Liver (tissue), 9 donors: ENCODE data around the gene PLA2G4A. TPM values are rescaled to one million over a fixed set of nuclear protein-coding genes. Genes with fewer than 3 reads are reported as not detected.

ENCODE experiments used
- DNase-seq: peaks from one replicate; pipeline ENCODE4 v3.0.0-alpha.2; 2017; ENCODE audit warnings: low spot score
- H3K27ac ChIP-seq, 2 donors: one replicate each; pipeline ENCODE4 v1.7.0; 2013; ENCODE audit warnings: inconsistent platforms in 2 of 2, low read length in 2 of 2, control low read depth in 1 of 2, low read depth in 1 of 2, mild to moderate bottlenecking in 1 of 2
- H3K27me3 ChIP-seq, 4 donors: one replicate each; pipeline versions ENCODE4 v1.6.1 to v1.7.0; 2013; ENCODE audit warnings: low read length in 3 of 4, inconsistent platforms in 1 of 4, mild to moderate bottlenecking in 1 of 4, moderate library complexity in 1 of 4; ENCODE audit not compliant: control insufficient read depth in 4 of 4, insufficient read depth in 4 of 4
- H3K36me3 ChIP-seq, 4 donors: one replicate each; pipeline versions ENCODE4 v1.6.1 to v1.7.0; 2013; ENCODE audit warnings: low read length in 3 of 4, mild to moderate bottlenecking in 3 of 4, low read depth in 1 of 4, moderate library complexity in 1 of 4; ENCODE audit not compliant: control insufficient read depth in 4 of 4, insufficient read depth in 3 of 4
- H3K4me1 ChIP-seq, 4 donors: one replicate each; pipeline versions ENCODE4 v1.6.1 to v1.7.0; 2013; ENCODE audit warnings: low read length in 3 of 4, mild to moderate bottlenecking in 3 of 4, moderate library complexity in 1 of 4; ENCODE audit not compliant: control insufficient read depth in 4 of 4, insufficient read depth in 4 of 4
- H3K4me3 ChIP-seq, 3 donors: one replicate each; pipeline versions ENCODE4 v1.6.1 to v1.7.0; 2013; ENCODE audit warnings: low read length in 3 of 3, control low read depth in 1 of 3, low read depth in 1 of 3, mild to moderate bottlenecking in 1 of 3
- H3K9ac ChIP-seq, 2 donors: one replicate each; pipeline ENCODE4 v1.7.0; 2013; ENCODE audit warnings: low read length in 2 of 2, mild to moderate bottlenecking in 2 of 2, moderate library complexity in 2 of 2, control low read depth in 1 of 2, low read depth in 1 of 2
- H3K9me3 ChIP-seq, 4 donors: one replicate each; pipeline versions ENCODE4 v1.6.1 to v1.7.0; 2013; ENCODE audit warnings: low read length in 3 of 4; ENCODE audit not compliant: control insufficient read depth in 4 of 4
- ATF3 ChIP-seq: IDR thresholded peaks from 2 replicates; pipeline ENCODE4 v1.6.1; 2016; ENCODE audit warnings: antibody characterized with exemption
- EGR1 ChIP-seq, 2 donors: IDR thresholded peaks; 2 replicates each; pipeline ENCODE4 v1.6.1; 2016 to 2018; ENCODE audit warnings: antibody characterized with exemption in 2 of 2, low read depth in 2 of 2
- FOXA1 ChIP-seq: IDR thresholded peaks from 2 replicates; pipeline ENCODE4 v1.6.1; 2016; ENCODE audit warnings: antibody characterized with exemption
- FOXA2 ChIP-seq: IDR thresholded peaks from 2 replicates; pipeline ENCODE4 v1.6.1; 2016; ENCODE audit warnings: antibody characterized with exemption
- GABPA ChIP-seq, 2 donors: IDR thresholded peaks in 1 of 2; conservative IDR thresholded peaks in 1 of 2; 2 replicates each; pipeline ENCODE4 v1.6.1; 2016; ENCODE audit warnings: antibody characterized with exemption in 2 of 2, mild to moderate bottlenecking in 1 of 2, moderate library complexity in 1 of 2
- HNF4G ChIP-seq: IDR thresholded peaks from 2 replicates; pipeline ENCODE4 v1.6.1; 2016; ENCODE audit warnings: antibody characterized with exemption
- JUND ChIP-seq, 2 donors: IDR thresholded peaks; 2 replicates each; pipeline ENCODE4 v1.6.1; 2016; ENCODE audit warnings: antibody characterized with exemption in 2 of 2
- MAX ChIP-seq: IDR thresholded peaks from 2 replicates; pipeline ENCODE4 v1.6.1; 2016; ENCODE audit warnings: antibody characterized with exemption
- NR2F2 ChIP-seq: IDR thresholded peaks from 2 replicates; pipeline ENCODE4 v1.6.1; 2016; ENCODE audit warnings: antibody characterized with exemption
- RAD21 ChIP-seq, 2 donors: IDR thresholded peaks; 2 replicates each; pipeline ENCODE4 v1.6.1; 2016; ENCODE audit warnings: antibody characterized with exemption in 2 of 2, mild to moderate bottlenecking in 2 of 2
- REST ChIP-seq: IDR thresholded peaks from 2 replicates; pipeline ENCODE4 v1.6.1; 2016; ENCODE audit warnings: antibody characterized with exemption, mild to moderate bottlenecking
- RXRA ChIP-seq, 2 donors: IDR thresholded peaks; 2 replicates each; pipeline ENCODE4 v1.6.1; 2017 to 2018; ENCODE audit warnings: antibody characterized with exemption in 2 of 2, mild to moderate bottlenecking in 1 of 2
- TAF1 ChIP-seq: conservative IDR thresholded peaks from 2 replicates; pipeline ENCODE4 v1.6.1; 2016; ENCODE audit warnings: antibody characterized with exemption, mild to moderate bottlenecking
- YY1 ChIP-seq: IDR thresholded peaks from 2 replicates; pipeline ENCODE4 v1.6.1; 2016; ENCODE audit warnings: antibody characterized with exemption, mild to moderate bottlenecking
- ZBTB33 ChIP-seq: IDR thresholded peaks from 2 replicates; pipeline ENCODE4 v1.6.1; 2016; ENCODE audit warnings: antibody characterized with exemption
- WGBS: extraction: QIAGEN DNeasy Blood & Tissue Kit; methylation state at CpG from one replicate; pipeline ENCODE4 v1.1.7; 2013; 5-methylcytosine and 5-hydroxymethylcytosine counted together
- polyA plus RNA-seq, 2 donors: library from polyadenylated mRNA; stranded (reverse) in 1 of 2; unstranded in 1 of 2; fragments of 200-250 nt in 1 of 2; fragments of >200 nt in 1 of 2; fragmentation: Nextera tagmentation in 1 of 2; extraction: Ambion mirVana in 1 of 2; gene quantifications; one replicate each; pipeline versions ENCODE4 v1.2.1 to v1.2.3, GENCODE V29; 2013 to 2015
- total RNA-seq, 2 donors: library from RNA; depleted of rRNA; stranded (reverse); fragments of >200 nt; gene quantifications; one replicate each; pipeline ENCODE4 v1.2.3, GENCODE V29; 2014
- donor health status: healthy.
- donor health status: healthy.
- donor health status: healthy.
- donor health status: healthy.
- donor health status: healthy.

PLA2G4A gene
- total and polyA plus RNA-seq, 4 donors, result 0.39 to 2.5 (median 1.1) TPM

GRCh38 chr1:186804679-186805078 is 24.1 kb upstream of the PLA2G4A start:
- DNase-seq, result no peak
- Histone ChIP-seq H3K9ac (no peak overlapping the region), H3K4me3 (no peak overlapping the region), H3K36me3 (no peaks in the 10 kb centered on the region), H3K9me3 (no peaks in the 10 kb centered on the region), H3K27ac (no peak overlapping the region), H3K4me1 (no peaks in the 10 kb centered on the region), H3K27me3 (no peaks in the 10 kb centered on the region)
- TF ChIP-seq HNF4G (no peak), MAX (no peak), ATF3 (no peak), GABPA (IDR thresholded peaks at IDR 0.05 in 1 of 2, conservative IDR thresholded peaks at IDR 0.05 in 1 of 2) (no peak), YY1 (no peak)
- WGBS, result 59% methylated on average over 5 of the region's 5 CpGs

- 44% methylated on average over 3 of the region's 3 CpGs for WGBS
- Histone ChIP-seq H3K4me3 (no peak overlapping the region), H3K9me3 (no peaks in the 10 kb centered on the region), H3K27ac (no peak overlapping the region), H3K4me1 (no peaks in the 10 kb centered on the region), H3K9ac (no peak overlapping the region), H3K27me3 (no peaks in the 10 kb centered on the region), H3K36me3 (no peaks in the 10 kb centered on the region)
- DNase-seq, result no peak
- TF ChIP-seq NR2F2 (no peak), RAD21 (IDR thresholded peaks at IDR 0.05) (peak; percentile 54 to 60), GABPA (IDR thresholded peaks at IDR 0.05 in 1 of 2, conservative IDR thresholded peaks at IDR 0.05 in 1 of 2) (no peak), ZBTB33 (no peak), RXRA (IDR thresholded peaks at IDR 0.05) (no peak), REST (no peak), HNF4G (no peak), ATF3 (no peak), FOXA2 (no peak)
These were observed 22.3 kb upstream of the PLA2G4A start for GRCh38 chr1:186806477-186806876.

- no peak overlapping the region for H3K9ac ChIP-seq
- H3K36me3 ChIP-seq, result no peaks in the 10 kb centered on the region
- WGBS, result 82% methylated on average over 4 of the region's 4 CpGs
- H3K27me3 ChIP-seq, result no peaks in the 10 kb centered on the region
- no peak overlapping the region for H3K4me3 ChIP-seq
- H3K27ac ChIP-seq, result no peak overlapping the region
- H3K9me3 ChIP-seq, result no peaks in the 10 kb centered on the region
- no peak for DNase-seq
- no peaks in the 10 kb centered on the region for H3K4me1 ChIP-seq
- TF ChIP-seq ZBTB33 (no peak), HNF4G (no peak), NR2F2 (no peak), FOXA1 (no peak), JUND (IDR thresholded peaks at IDR 0.05) (no peak), TAF1 (no peak), RAD21 (IDR thresholded peaks at IDR 0.05) (no peak), FOXA2 (no peak), EGR1 (IDR thresholded peaks at IDR 0.05; ENCODE audit: low read depth in 2 of 2) (no peak)
These were observed 21.6 kb upstream of the PLA2G4A start for GRCh38 chr1:186807163-186807562.
